Stomach smooth muscle (tissue), 2 donors: ENCODE measurements around the gene RPS16.

Source experiments
- H3K27ac ChIP-seq: one replicate; pipeline ENCODE4 v1.7.0; 2013; ENCODE audit warnings: mild to moderate bottlenecking, low read length, inconsistent platforms
- H3K27me3 ChIP-seq, 2 donors: one replicate each; pipeline ENCODE4 v1.7.0; 2013; ENCODE audit warnings: low read length in 2 of 2; ENCODE audit not compliant: insufficient read depth in 2 of 2, control insufficient read depth in 1 of 2
- H3K36me3 ChIP-seq, 2 donors: one replicate each; pipeline ENCODE4 v1.7.0; 2013; ENCODE audit warnings: low read length in 2 of 2; ENCODE audit not compliant: control insufficient read depth in 2 of 2, insufficient read depth in 2 of 2
- H3K4me1 ChIP-seq: one replicate; pipeline ENCODE4 v1.7.0; 2013; ENCODE audit warnings: low read length; ENCODE audit not compliant: control insufficient read depth, insufficient read depth
- H3K4me3 ChIP-seq, 2 donors: one replicate each; pipeline ENCODE4 v1.7.0; 2013; ENCODE audit warnings: low read length in 2 of 2
- H3K9ac ChIP-seq, 2 donors: one replicate each; pipeline ENCODE4 v1.7.0; 2013; ENCODE audit warnings: low read length in 2 of 2, mild to moderate bottlenecking in 1 of 2
- H3K9me3 ChIP-seq, 2 donors: one replicate each; pipeline ENCODE4 v1.7.0; 2013; ENCODE audit warnings: low read length in 2 of 2; ENCODE audit not compliant: control insufficient read depth in 2 of 2
- donor health status: healthy.
- donor health status: Pancreatic carcinoma.

Gene RPS16

GRCh38 chr19:39397360-39398296 lies 38.1 kb downstream of the RPS16 start:
- H3K27me3 ChIP-seq: no peaks in the 10 kb centered on the region
- H3K9ac ChIP-seq: peak overlapping the region; percentile 36 to 55
- peak overlapping the region; percentile 92 for H3K27ac ChIP-seq
- H3K9me3 ChIP-seq: no peaks in the 10 kb centered on the region
- peaks cover 15 to 19% of the 10 kb centered on the region in 2 donors for H3K36me3 ChIP-seq
- H3K4me1 ChIP-seq: peaks cover 36% of the 10 kb centered on the region
- peak overlapping the region in 1 of 2 donors; percentile 47 for H3K4me3 ChIP-seq

- H3K36me3 ChIP-seq: peaks cover 44 to 46% of the 10 kb centered on the region in 2 donors
- no peaks in the 10 kb centered on the region for H3K9me3 ChIP-seq
- no peaks in the 10 kb centered on the region for H3K27me3 ChIP-seq
- H3K4me3 ChIP-seq: peak within 1 kb of the TSS; percentile 99
- peak within 1 kb of the TSS; percentile 99 for H3K27ac ChIP-seq
- peak within 1 kb of the TSS; percentile 92 to 99 for H3K9ac ChIP-seq
- H3K4me1 ChIP-seq: peaks cover 21% of the 10 kb centered on the region
Measured at GRCh38 chr19:39390751-39391437, 44.9 kb downstream of the RPS16 start, which contains the start of the genes MED29 and PAF1. TSS of gene MED29 (plus strand) at chr19:39391378. CDS start at chr19:39391423, 45 bp downstream. TSS of gene PAF1 (minus strand) at chr19:39391106. CDS start at chr19:39390864, 242 bp downstream.

DNA sequence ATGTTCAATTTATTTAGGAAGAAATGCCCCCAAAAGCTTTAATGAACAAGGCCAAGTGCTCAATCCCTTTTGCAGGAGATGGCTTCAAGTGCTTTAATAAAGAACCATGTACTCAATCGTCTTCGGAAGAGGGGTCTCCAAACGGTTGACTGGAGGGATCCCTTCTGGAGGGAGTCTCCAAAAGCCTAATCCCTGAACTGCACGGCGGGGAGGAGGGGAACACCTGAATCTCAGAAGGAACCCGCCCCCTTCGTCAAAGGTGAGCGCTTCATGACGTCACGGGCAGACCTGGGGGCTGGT lies 45.3 kb downstream of the RPS16 start:
- H3K27ac ChIP-seq: peak overlapping the region; percentile 99
- H3K9ac ChIP-seq: peak overlapping the region; percentile 80 to 99
- peaks cover 21% of the 10 kb centered on the region for H3K4me1 ChIP-seq
- no peaks in the 10 kb centered on the region for H3K27me3 ChIP-seq
- H3K9me3 ChIP-seq: no peaks in the 10 kb centered on the region
- H3K4me3 ChIP-seq: peak overlapping the region; percentile 87 to 99
- H3K36me3 ChIP-seq: peaks cover 48 to 49% of the 10 kb centered on the region in 2 donors

DNA sequence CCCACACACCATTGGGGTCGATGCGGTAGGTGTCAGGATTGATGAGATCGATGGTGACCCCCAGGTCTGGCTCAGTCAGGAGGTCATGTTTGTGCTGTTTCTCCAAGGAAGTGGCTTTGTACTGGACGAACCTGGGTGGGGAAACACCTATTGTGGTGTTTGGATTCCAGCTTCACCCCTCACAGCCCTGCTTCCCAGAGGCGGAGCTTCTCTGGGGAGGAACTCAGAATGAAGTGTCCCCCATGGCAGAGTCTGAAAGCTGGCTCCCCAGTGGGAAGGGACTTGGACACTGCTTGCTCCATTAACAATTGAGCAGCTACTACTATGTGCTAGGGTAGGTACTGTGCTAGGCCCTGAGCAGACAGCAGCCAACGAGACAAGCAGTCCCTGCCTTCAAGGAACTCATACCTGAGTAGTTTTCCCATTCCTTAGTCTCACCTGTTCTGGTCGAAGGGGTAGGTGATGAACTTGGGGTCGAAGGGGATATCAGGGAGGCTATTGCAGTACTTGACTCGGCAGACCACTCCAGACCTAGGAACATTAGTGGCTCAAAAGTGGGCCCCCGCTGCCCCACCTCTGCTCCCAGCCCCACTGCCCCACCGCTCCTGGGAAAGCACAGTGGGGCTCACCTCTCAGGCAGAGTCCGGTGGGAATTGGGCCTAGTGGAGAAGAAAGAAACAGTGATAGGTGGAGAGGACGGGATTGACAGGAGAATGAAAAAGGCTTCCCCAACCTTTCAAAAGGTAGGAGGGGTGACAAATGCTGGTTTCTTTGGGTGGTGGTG lies 45.9 kb downstream of the RPS16 start:
- peak overlapping the region; percentile 99 for H3K27ac ChIP-seq
- H3K36me3 ChIP-seq: peaks cover 42 to 48% of the 10 kb centered on the region in 2 donors
- peak overlapping the region; percentile 87 to 99 for H3K4me3 ChIP-seq
- peak overlapping the region; percentile 80 to 99 for H3K9ac ChIP-seq
- H3K4me1 ChIP-seq: peaks cover 21% of the 10 kb centered on the region
- no peaks in the 10 kb centered on the region for H3K27me3 ChIP-seq
- H3K9me3 ChIP-seq: no peaks in the 10 kb centered on the region

DNA sequence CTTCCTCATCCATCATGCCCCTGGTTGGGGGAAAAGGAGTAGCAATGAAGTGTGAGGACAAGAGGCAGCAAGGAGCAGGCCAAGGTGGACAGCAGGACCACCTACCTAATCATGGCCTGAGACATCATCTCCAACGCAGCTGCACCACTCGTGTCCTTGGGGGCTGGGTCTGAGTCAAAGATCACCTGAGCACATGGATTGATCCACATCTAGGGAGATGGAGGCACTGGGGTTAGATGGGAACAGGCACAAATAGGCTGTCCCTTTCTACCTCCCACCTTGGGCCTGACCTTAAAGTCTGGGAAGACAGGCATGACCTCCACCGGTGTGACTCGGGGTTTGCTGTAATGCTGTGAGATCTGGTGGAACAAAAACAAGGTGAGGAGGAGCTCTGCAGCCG lies 47.1 kb downstream of the RPS16 start:
- Histone ChIP-seq H3K27ac (peak overlapping the region; percentile 11), H3K36me3 (peaks cover 44 to 53% of the 10 kb centered on the region in 2 donors)

DNA sequence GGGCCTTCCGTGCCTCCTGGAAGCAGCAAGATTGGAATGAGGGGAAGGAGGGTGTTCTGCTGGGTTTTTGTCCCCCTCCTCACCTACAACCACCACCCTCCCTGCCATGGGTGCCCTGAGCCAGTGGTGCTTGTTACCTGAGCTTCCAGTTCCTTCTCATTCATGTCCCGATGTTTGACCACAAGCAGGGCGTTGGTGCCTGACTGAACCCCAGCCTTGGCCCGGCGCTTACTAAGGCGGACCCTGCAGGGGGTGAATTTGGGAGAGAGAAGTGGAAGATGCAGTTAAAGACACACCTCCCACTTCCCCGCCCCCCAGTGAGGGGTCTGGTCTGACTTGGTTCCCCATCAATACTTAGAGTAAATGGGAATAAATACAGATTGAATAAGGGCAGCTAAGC lies 49.2 kb downstream of the RPS16 start:
- H3K27ac ChIP-seq: no peak overlapping the region
- H3K4me1 ChIP-seq: peaks cover 14% of the 10 kb centered on the region

More for the DNA sequence above, 47.1 kb downstream of the RPS16 start:
- H3K4me3 ChIP-seq: no peak overlapping the region
- no peaks in the 10 kb centered on the region for H3K27me3 ChIP-seq
- H3K9me3 ChIP-seq: no peaks in the 10 kb centered on the region
- H3K9ac ChIP-seq: peak overlapping the region; percentile 7 to 36
- H3K4me1 ChIP-seq: peaks cover 21% of the 10 kb centered on the region

GRCh38 chr19:39385629-39386411 lies 49.9 kb downstream of the RPS16 start:
- Histone ChIP-seq H3K27ac (no peak overlapping the region), H3K36me3 (peaks cover 62 to 73% of the 10 kb centered on the region in 2 donors), H3K4me3 (no peak overlapping the region), H3K9ac (no peak overlapping the region), H3K9me3 (no peaks in the 10 kb centered on the region), H3K4me1 (peaks cover 14% of the 10 kb centered on the region), H3K27me3 (no peaks in the 10 kb centered on the region)

More for the DNA sequence above, 49.2 kb downstream of the RPS16 start:
- Histone ChIP-seq H3K27me3 (no peaks in the 10 kb centered on the region), H3K9ac (no peak overlapping the region), H3K9me3 (no peaks in the 10 kb centered on the region), H3K36me3 (peaks cover 54 to 66% of the 10 kb centered on the region in 2 donors), H3K4me3 (no peak overlapping the region)

DNA sequence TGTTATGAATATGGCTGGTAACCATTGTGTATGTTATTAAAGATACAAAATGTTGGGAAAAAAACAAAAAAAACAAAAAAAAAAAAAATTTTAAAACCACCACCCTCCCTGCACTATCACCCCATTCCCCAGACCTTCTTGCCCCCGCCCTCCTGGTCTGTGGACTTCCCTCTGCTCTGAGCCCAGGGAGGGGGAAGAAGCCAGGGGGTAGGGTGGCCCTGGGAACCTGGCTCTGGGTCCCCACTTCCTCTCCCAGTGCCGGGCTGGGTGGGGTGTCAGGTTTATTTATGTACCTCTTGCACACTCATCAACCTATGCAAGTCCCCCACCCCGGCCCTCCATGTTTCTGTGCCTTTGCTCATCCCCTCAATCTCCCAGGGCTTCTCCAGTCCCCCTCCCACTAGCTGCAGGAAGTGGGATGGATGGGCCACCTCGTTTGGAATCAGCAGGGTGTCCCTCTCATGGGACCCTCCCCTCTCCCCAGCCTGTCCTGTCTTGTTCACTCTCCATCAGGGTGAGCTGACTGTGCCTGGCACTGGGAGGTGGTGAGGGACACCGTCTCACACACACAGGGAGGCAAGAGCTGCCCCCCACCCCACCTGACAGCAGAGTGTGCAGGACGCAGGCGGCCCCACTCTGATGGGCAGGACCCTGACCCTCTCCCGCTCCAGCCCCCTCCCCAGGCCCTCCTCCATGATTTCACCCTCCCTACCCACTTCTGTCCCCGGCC lies 50.7 kb downstream of the RPS16 start:
- H3K9me3 ChIP-seq: no peaks in the 10 kb centered on the region
- H3K27me3 ChIP-seq: no peaks in the 10 kb centered on the region
- H3K4me3 ChIP-seq: no peak overlapping the region
- peaks cover 8% of the 10 kb centered on the region for H3K4me1 ChIP-seq
- peaks cover 69 to 81% of the 10 kb centered on the region in 2 donors for H3K36me3 ChIP-seq
- no peak overlapping the region for H3K27ac ChIP-seq
- no peak overlapping the region for H3K9ac ChIP-seq
